WTC11 (cell line): ENCODE results near the gene ZBTB18.

ENCODE experiments used
- ATF3 ChIP-seq: sonication (generic); formaldehyde crosslinking; conservative IDR thresholded peaks from 2 replicates; pipeline ENCODE4 v1.8.1; 2022; ENCODE audit warnings: mild to moderate bottlenecking, missing genetic modification reagents
- CTCF ChIP-seq: fragments of 200-600 bp; IDR thresholded peaks from 2 replicates; pipeline ENCODE4 v1.8.0; 2022; ENCODE audit warnings: antibody characterized with exemption
- HMGXB4 ChIP-seq: sonication (generic); formaldehyde crosslinking; IDR thresholded peaks from 2 replicates; pipeline ENCODE4 v1.8.1; 2023; ENCODE audit warnings: mild to moderate bottlenecking, moderate library complexity, missing genetic modification reagents
- JUN ChIP-seq: sonication (generic); formaldehyde crosslinking; IDR thresholded peaks from 2 replicates; pipeline ENCODE4 v1.8.0; 2023; ENCODE audit warnings: mild to moderate bottlenecking, missing genetic modification reagents
- MXD4 ChIP-seq: fragments of 250-450 bp; sonication (Bioruptor Pico); IDR thresholded peaks from 2 replicates; pipeline ENCODE4 v1.8.0; 2021; ENCODE audit warnings: mild to moderate bottlenecking, moderate library complexity, borderline replicate concordance
- SMAD4 ChIP-seq: sonication (generic); formaldehyde crosslinking; IDR thresholded peaks from 2 replicates; pipeline ENCODE4 v1.8.0; 2022; ENCODE audit warnings: mild to moderate bottlenecking, missing genetic modification reagents
- SP1 ChIP-seq: sonication (generic); formaldehyde crosslinking; conservative IDR thresholded peaks from 2 replicates; pipeline ENCODE4 v1.8.1; 2022; ENCODE audit warnings: missing genetic modification reagents
- TF ChIP-seq, protein P1 (sequence below): sonication (generic); formaldehyde crosslinking; IDR thresholded peaks from 2 replicates; pipeline ENCODE4 v1.8.1; 2022; ENCODE audit warnings: mild to moderate bottlenecking, moderate library complexity, missing genetic modification reagents
- TF ChIP-seq, protein P2 (sequence below): sonication (generic); formaldehyde crosslinking; IDR thresholded peaks from 2 replicates; pipeline ENCODE4 v1.8.1; 2022; ENCODE audit warnings: mild to moderate bottlenecking, missing genetic modification reagents, moderate library complexity, borderline replicate concordance
- TF ChIP-seq, protein P3 (sequence below): sonication (generic); formaldehyde crosslinking; IDR thresholded peaks from 2 replicates; pipeline ENCODE4 v1.8.0; 2022; ENCODE audit warnings: missing genetic modification reagents

DNA sequence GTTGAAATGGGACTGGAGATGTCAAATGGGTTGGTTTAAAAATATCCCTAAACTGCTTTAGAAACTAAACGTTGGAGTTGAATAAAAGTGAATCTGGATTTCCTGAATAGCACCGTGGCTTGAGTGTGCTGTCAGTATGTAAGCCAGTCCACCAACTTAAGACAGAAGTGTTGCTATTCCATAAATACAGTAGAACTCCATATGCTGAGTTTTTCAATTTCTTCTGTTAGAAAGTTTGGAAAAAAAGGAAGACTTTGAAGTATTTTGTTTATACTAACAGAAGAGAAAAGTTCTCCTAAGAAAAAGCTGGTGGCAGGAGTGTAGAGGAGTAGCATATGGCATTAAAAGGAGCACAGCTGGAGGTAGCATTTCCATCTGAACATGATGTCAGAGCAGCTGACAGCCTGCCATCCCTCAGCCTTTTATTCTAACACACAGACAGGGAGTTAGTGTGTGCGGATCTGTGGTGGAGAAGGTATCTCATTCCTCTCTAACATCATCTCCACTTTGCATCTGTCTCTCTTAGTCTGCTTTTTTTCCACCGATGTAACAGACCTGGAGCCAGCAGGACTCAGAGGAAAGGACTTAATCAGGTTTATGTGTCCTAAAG lies at the start of gene ZBTB18:
- TF ChIP-seq ATF3 (CRISPR knock-in tag): no peak
- TF ChIP-seq SP1: no peak
- TF ChIP-seq, protein P1, sequence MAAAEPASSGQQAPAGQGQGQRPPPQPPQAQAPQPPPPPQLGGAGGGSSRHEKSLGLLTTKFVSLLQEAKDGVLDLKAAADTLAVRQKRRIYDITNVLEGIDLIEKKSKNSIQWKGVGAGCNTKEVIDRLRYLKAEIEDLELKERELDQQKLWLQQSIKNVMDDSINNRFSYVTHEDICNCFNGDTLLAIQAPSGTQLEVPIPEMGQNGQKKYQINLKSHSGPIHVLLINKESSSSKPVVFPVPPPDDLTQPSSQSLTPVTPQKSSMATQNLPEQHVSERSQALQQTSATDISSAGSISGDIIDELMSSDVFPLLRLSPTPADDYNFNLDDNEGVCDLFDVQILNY: no peak
- TF ChIP-seq, protein P2, sequence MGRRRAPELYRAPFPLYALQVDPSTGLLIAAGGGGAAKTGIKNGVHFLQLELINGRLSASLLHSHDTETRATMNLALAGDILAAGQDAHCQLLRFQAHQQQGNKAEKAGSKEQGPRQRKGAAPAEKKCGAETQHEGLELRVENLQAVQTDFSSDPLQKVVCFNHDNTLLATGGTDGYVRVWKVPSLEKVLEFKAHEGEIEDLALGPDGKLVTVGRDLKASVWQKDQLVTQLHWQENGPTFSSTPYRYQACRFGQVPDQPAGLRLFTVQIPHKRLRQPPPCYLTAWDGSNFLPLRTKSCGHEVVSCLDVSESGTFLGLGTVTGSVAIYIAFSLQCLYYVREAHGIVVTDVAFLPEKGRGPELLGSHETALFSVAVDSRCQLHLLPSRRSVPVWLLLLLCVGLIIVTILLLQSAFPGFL: no peak
- no peak for TF ChIP-seq CTCF
- no peak for TF ChIP-seq SMAD4 (CRISPR knock-in tag)
- TF ChIP-seq MXD4 (CRISPR knock-in tag): no peak
- no peak for TF ChIP-seq HMGXB4 (CRISPR knock-in tag)
- TF ChIP-seq, protein P3, sequence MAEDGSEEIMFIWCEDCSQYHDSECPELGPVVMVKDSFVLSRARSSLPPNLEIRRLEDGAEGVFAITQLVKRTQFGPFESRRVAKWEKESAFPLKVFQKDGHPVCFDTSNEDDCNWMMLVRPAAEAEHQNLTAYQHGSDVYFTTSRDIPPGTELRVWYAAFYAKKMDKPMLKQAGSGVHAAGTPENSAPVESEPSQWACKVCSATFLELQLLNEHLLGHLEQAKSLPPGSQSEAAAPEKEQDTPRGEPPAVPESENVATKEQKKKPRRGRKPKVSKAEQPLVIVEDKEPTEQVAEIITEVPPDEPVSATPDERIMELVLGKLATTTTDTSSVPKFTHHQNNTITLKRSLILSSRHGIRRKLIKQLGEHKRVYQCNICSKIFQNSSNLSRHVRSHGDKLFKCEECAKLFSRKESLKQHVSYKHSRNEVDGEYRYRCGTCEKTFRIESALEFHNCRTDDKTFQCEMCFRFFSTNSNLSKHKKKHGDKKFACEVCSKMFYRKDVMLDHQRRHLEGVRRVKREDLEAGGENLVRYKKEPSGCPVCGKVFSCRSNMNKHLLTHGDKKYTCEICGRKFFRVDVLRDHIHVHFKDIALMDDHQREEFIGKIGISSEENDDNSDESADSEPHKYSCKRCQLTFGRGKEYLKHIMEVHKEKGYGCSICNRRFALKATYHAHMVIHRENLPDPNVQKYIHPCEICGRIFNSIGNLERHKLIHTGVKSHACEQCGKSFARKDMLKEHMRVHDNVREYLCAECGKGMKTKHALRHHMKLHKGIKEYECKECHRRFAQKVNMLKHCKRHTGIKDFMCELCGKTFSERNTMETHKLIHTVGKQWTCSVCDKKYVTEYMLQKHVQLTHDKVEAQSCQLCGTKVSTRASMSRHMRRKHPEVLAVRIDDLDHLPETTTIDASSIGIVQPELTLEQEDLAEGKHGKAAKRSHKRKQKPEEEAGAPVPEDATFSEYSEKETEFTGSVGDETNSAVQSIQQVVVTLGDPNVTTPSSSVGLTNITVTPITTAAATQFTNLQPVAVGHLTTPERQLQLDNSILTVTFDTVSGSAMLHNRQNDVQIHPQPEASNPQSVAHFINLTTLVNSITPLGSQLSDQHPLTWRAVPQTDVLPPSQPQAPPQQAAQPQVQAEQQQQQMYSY (CRISPR knock-in tag): no peak
- no peak for TF ChIP-seq JUN (CRISPR knock-in tag)
